Neural progenitor cell (in vitro differentiated cells): ENCODE data around the gene TMEM221. TPM values are rescaled to one million over a fixed set of nuclear protein-coding genes. Genes with fewer than 3 reads are reported as not detected.

Source experiments
- DNase-seq: peaks from one replicate; pipeline ENCODE4 v3.0.0-alpha.2; 2016; ENCODE audit warnings: low spot score
- H2AFZ ChIP-seq: fragments of 200-600 bp; sonication (generic); replicated peaks from 2 replicates; pipeline ENCODE4 v1.6.1; 2016; ENCODE audit warnings: antibody characterized with exemption
- H3F3A ChIP-seq: fragments of 200-600 bp; sonication (generic); 2 replicates; pipeline ENCODE4 v1.6.1; 2016; ENCODE audit warnings: antibody characterized with exemption, low read depth
- H3K27ac ChIP-seq: fragments of 200-600 bp; sonication (generic); 2 replicates; pipeline ENCODE4 v1.5.1; 2016; ENCODE audit warnings: mild to moderate bottlenecking
- H3K27me3 ChIP-seq: fragments of 200-600 bp; sonication (generic); 2 replicates; pipeline ENCODE4 v1.6.1; 2016; ENCODE audit warnings: mild to moderate bottlenecking, moderate library complexity
- H3K36me3 ChIP-seq: fragments of 200-600 bp; sonication (generic); 2 replicates; pipeline ENCODE4 v1.5.1; 2016
- H3K4me1 ChIP-seq: fragments of 200-600 bp; sonication (generic); 2 replicates; pipeline ENCODE4 v1.6.1; 2016; ENCODE audit warnings: mixed run types
- H3K4me2 ChIP-seq: fragments of 200-600 bp; sonication (generic); 2 replicates; pipeline ENCODE4 v1.6.1; 2016
- H3K4me3 ChIP-seq: fragments of 200-600 bp; sonication (generic); 2 replicates; pipeline ENCODE4 v1.5.1; 2016
- H3K79me2 ChIP-seq: fragments of 200-600 bp; sonication (generic); 2 replicates; pipeline ENCODE4 v1.6.1; 2016; ENCODE audit warnings: low read depth
- H3K9ac ChIP-seq: fragments of 200-600 bp; sonication (generic); 2 replicates; pipeline ENCODE4 v1.6.1; 2016
- H3K9me3 ChIP-seq: fragments of 200-600 bp; sonication (generic); 2 replicates; pipeline ENCODE4 v1.5.1; 2016; ENCODE audit warnings: low read depth
- H4K20me1 ChIP-seq: fragments of 200-600 bp; sonication (generic); 2 replicates; pipeline ENCODE4 v1.6.1; 2016; ENCODE audit warnings: low read depth
- H3K27ac Mint-ChIP-seq: 3 replicates; pipeline ENCODE4 v1.8.0; 2021; ENCODE audit warnings: mixed read lengths
- H3K27me3 Mint-ChIP-seq: 2 replicates; pipeline ENCODE4 v1.8.0; 2022; ENCODE audit warnings: low read depth, mild to moderate bottlenecking, inconsistent platforms, moderate library complexity, mixed read lengths; ENCODE audit not compliant: insufficient read depth
- H3K36me3 Mint-ChIP-seq: 3 replicates; pipeline ENCODE4 v1.8.0; 2021; ENCODE audit warnings: mixed read lengths
- H3K4me1 Mint-ChIP-seq: 3 replicates; pipeline ENCODE4 v1.8.0; 2021; ENCODE audit warnings: mixed read lengths
- H3K4me3 Mint-ChIP-seq: 3 replicates; pipeline ENCODE4 v1.8.0; 2021; ENCODE audit warnings: mild to moderate bottlenecking, moderate library complexity, mixed read lengths
- H3K9me3 Mint-ChIP-seq: 3 replicates; pipeline ENCODE4 v1.8.0; 2020; ENCODE audit warnings: mixed read lengths
- CTCF ChIP-seq: fragments of 200-600 bp; sonication (generic); IDR thresholded peaks from 2 replicates; pipeline ENCODE4 v1.5.1; 2017; ENCODE audit warnings: antibody characterized with exemption, mild to moderate bottlenecking
- EZH2 ChIP-seq: fragments of 200-600 bp; sonication (generic); IDR thresholded peaks from 2 replicates; pipeline ENCODE4 v1.6.1; 2017; ENCODE audit warnings: antibody characterized with exemption, mild to moderate bottlenecking, moderate library complexity
- EZH2phosphoT487 ChIP-seq: fragments of 200-600 bp; sonication (generic); IDR thresholded peaks from 2 replicates; pipeline ENCODE4 v1.6.1; 2017; ENCODE audit warnings: antibody characterized with exemption
- total RNA-seq: library from RNA; depleted of rRNA; stranded (reverse); fragments of >200 nt; gene quantifications from 2 replicates; pipeline ENCODE4 v1.2.3, GENCODE V29; 2015; ENCODE audit warnings: low replicate concordance

Gene TMEM221
- total RNA-seq, 1 donor from 2014 or later = 0.17 TPM

- Histone ChIP-seq H2AFZ (peak within 1 kb of the TSS; percentile 98), H3K9ac (peak within 1 kb of the TSS; percentile 32), H3K9me3 (no peaks in the 10 kb centered on the region), H3F3A (peaks cover 18% of the 10 kb centered on the region), H3K4me3 (peak within 1 kb of the TSS; percentile 86), H4K20me1 (peaks cover 3% of the 10 kb centered on the region), H3K36me3 (no peaks in the 10 kb centered on the region), H3K27me3 (peaks cover 26% of the 10 kb centered on the region), H3K4me1 (peaks cover 12% of the 10 kb centered on the region), H3K4me2 (peak within 1 kb of the TSS; percentile 96), H3K79me2 (no peaks in the 10 kb centered on the region), H3K27ac (no peak within 1 kb of the TSS)
- DNase-seq = peak; percentile 100
- Mint-ChIP-seq H3K36me3 (peaks cover 3% of the 10 kb centered on the region), H3K4me3 (peak within 1 kb of the TSS; percentile 92), H3K27me3 (peaks cover 11% of the 10 kb centered on the region), H3K9me3 (no peaks in the 10 kb centered on the region), H3K27ac (peak within 1 kb of the TSS; percentile 86), H3K4me1 (peaks cover 34% of the 10 kb centered on the region)
- TF ChIP-seq EZH2phosphoT487 (no peak), CTCF (no peak), EZH2 (no peak)
Observed at GRCh38 chr19:17470068-17470841, 21.8 kb upstream of the TMEM221 start, which contains the start of gene SLC27A1. Gene SLC27A1 (plus strand): TSS chr19:17470524. CDS start chr19:17470541, 17 bp downstream.

- Histone ChIP-seq H3K9me3 (no peaks in the 10 kb centered on the region), H3K4me2 (peak overlapping the region; percentile 81), H3K36me3 (no peaks in the 10 kb centered on the region), H3K9ac (no peak overlapping the region), H3K27ac (no peak overlapping the region), H3F3A (peaks cover 18% of the 10 kb centered on the region), H2AFZ (peak overlapping the region; percentile 98), H3K27me3 (peaks cover 26% of the 10 kb centered on the region), H3K4me1 (peaks cover 12% of the 10 kb centered on the region), H3K79me2 (no peaks in the 10 kb centered on the region), H3K4me3 (peak overlapping the region; percentile 86), H4K20me1 (peaks cover 3% of the 10 kb centered on the region)
- no peaks in the 10 kb centered on the region for H3K9me3 Mint-ChIP-seq
- DNase-seq = peak; percentile 99
- peaks cover 3% of the 10 kb centered on the region for H3K36me3 Mint-ChIP-seq
- peaks cover 11% of the 10 kb centered on the region for H3K27me3 Mint-ChIP-seq
- peak overlapping the region; percentile 46 for H3K27ac Mint-ChIP-seq
- H3K4me1 Mint-ChIP-seq = peaks cover 33% of the 10 kb centered on the region
- peak overlapping the region; percentile 92 for H3K4me3 Mint-ChIP-seq
- TF ChIP-seq EZH2phosphoT487 = no peak
- TF ChIP-seq CTCF = no peak
- TF ChIP-seq EZH2 = no peak
Observed at GRCh38 chr19:17469481-17470067, 21.1 kb upstream of the TMEM221 start.

- peak overlapping the region; percentile 98 for H2AFZ ChIP-seq
- H3K4me3 ChIP-seq = peak overlapping the region; percentile 86
- no peak overlapping the region for H3K27ac ChIP-seq
- H3K9ac ChIP-seq = no peak overlapping the region
- DNase-seq = no peak
- H3K4me3 Mint-ChIP-seq = peak overlapping the region; percentile 92
- peaks cover 33% of the 10 kb centered on the region for H3K4me1 Mint-ChIP-seq
- peaks cover 3% of the 10 kb centered on the region for H3K36me3 Mint-ChIP-seq
- H3K9me3 Mint-ChIP-seq = no peaks in the 10 kb centered on the region
- H3F3A ChIP-seq = peaks cover 18% of the 10 kb centered on the region
- H3K27me3 ChIP-seq = peaks cover 26% of the 10 kb centered on the region
- no peaks in the 10 kb centered on the region for H3K79me2 ChIP-seq
- peaks cover 3% of the 10 kb centered on the region for H4K20me1 ChIP-seq
- peak overlapping the region; percentile 81 for H3K4me2 ChIP-seq
- peak overlapping the region; percentile 46 for H3K27ac Mint-ChIP-seq
- no peaks in the 10 kb centered on the region for H3K9me3 ChIP-seq
- H3K27me3 Mint-ChIP-seq = peaks cover 11% of the 10 kb centered on the region
- TF ChIP-seq EZH2phosphoT487 (no peak), CTCF (no peak), EZH2 (no peak)
- no peaks in the 10 kb centered on the region for H3K36me3 ChIP-seq
- H3K4me1 ChIP-seq = peaks cover 12% of the 10 kb centered on the region
Observed at GRCh38 chr19:17469092-17469480, 20.6 kb upstream of the TMEM221 start.
